Keratinocyte (primary cell): Measurements from ENCODE around the gene TENT4A. TPM values are rescaled to one million over a fixed set of nuclear protein-coding genes. Genes with fewer than 3 reads are reported as not detected.

Experiments
- DNase-seq: peaks from one replicate; pipeline ENCODE4 v3.0.0-alpha.2; 2011; ENCODE audit warnings: low read depth, missing footprints, low spot score
- FAIRE-seq: peaks from 2 replicates; lab custom pipeline; 2011; peaks lifted over from hg19 to GRCh38; lab: Jason Lieb, UNC
- H2AFZ ChIP-seq: 2 replicates; pipeline ENCODE4 v1.6.0; 2012; ENCODE audit warnings: low read length, control low read depth, inconsistent platforms; ENCODE audit not compliant: control insufficient read depth
- H3K27ac ChIP-seq: 2 replicates; pipeline ENCODE4 v1.5.1; 2011; ENCODE audit warnings: low read length; ENCODE audit not compliant: control insufficient read depth, insufficient read depth
- H3K27me3 ChIP-seq: 3 replicates; pipeline ENCODE4 v1.6.0; 2011; ENCODE audit warnings: low read length; ENCODE audit not compliant: control insufficient read depth, insufficient read depth; ENCODE audit errors: extremely low read depth
- H3K36me3 ChIP-seq, 2 experiments: 2 replicates in 1 of 2; 3 replicates in 1 of 2; pipeline ENCODE4 v1.5.1; 2011; ENCODE audit warnings: low read length in 2 of 2, mild to moderate bottlenecking in 1 of 2; ENCODE audit not compliant: control insufficient read depth in 2 of 2, insufficient read depth in 2 of 2; ENCODE audit errors: extremely low read depth in 1 of 2
- H3K4me1 ChIP-seq: 3 replicates; pipeline ENCODE4 v1.5.1; 2011; ENCODE audit warnings: low read length; ENCODE audit not compliant: control insufficient read depth, insufficient read depth; ENCODE audit errors: extremely low read depth
- H3K4me2 ChIP-seq: 3 replicates; pipeline ENCODE4 v1.6.0; 2011; ENCODE audit warnings: low read depth, low read length; ENCODE audit not compliant: control insufficient read depth, insufficient read depth; ENCODE audit errors: extremely low read depth
- H3K4me3 ChIP-seq, 3 experiments: fragments of 200-600 bp in 1 of 3; sonication (generic) in 1 of 3; 2 replicates in 2 of 3; 3 replicates in 1 of 3; pipeline ENCODE4 v1.5.1; 2011 to 2016; ENCODE audit warnings: low read length in 3 of 3, mild to moderate bottlenecking in 3 of 3, control low read depth in 2 of 3, inconsistent platforms in 1 of 3, low read depth in 1 of 3, mixed read lengths in 1 of 3, mixed run types in 1 of 3, moderate library complexity in 1 of 3; ENCODE audit not compliant: control insufficient read depth in 2 of 3, insufficient read depth in 2 of 3; ENCODE audit errors: extremely low read depth in 1 of 3
- H3K79me2 ChIP-seq: 2 replicates; pipeline ENCODE4 v1.6.0; 2012; ENCODE audit warnings: low read length; ENCODE audit not compliant: control insufficient read depth, insufficient read depth
- H3K9ac ChIP-seq: 3 replicates; pipeline ENCODE4 v1.6.0; 2011; ENCODE audit warnings: low read length; ENCODE audit not compliant: control insufficient read depth, insufficient read depth; ENCODE audit errors: extremely low read depth
- H3K9me1 ChIP-seq: 3 replicates; pipeline ENCODE4 v1.6.0; 2011; ENCODE audit warnings: low read length; ENCODE audit not compliant: control insufficient read depth, insufficient read depth; ENCODE audit errors: extremely low read depth
- H3K9me3 ChIP-seq: 2 replicates; pipeline ENCODE4 v1.5.1; 2012; ENCODE audit warnings: low read depth, low read length; ENCODE audit not compliant: control insufficient read depth
- H4K20me1 ChIP-seq: 3 replicates; pipeline ENCODE4 v1.6.0; 2011; ENCODE audit warnings: low read length; ENCODE audit not compliant: control insufficient read depth, insufficient read depth; ENCODE audit errors: extremely low read depth
- CTCF ChIP-seq, 3 experiments: IDR thresholded peaks in 1 of 3; conservative IDR thresholded peaks in 1 of 3; optimal IDR thresholded peaks in 1 of 3; 2 replicates in 2 of 3; 3 replicates in 1 of 3; pipeline versions ENCODE3 to v1.5.1; 2011; ENCODE audit warnings: low read length in 3 of 3, mild to moderate bottlenecking in 3 of 3, moderate library complexity in 2 of 3, control low read depth in 1 of 3, inconsistent platforms in 1 of 3; ENCODE audit not compliant: insufficient read depth in 2 of 3; ENCODE audit errors: extremely low read depth in 1 of 3
- EZH2 ChIP-seq: IDR thresholded peaks from one replicate; pipeline ENCODE4 v1.6.1; 2012; ENCODE audit warnings: inconsistent platforms, mild to moderate bottlenecking, low read length, moderate library complexity
- dilution Hi-C: fragments of 300-500 bp; cut with MboI; formaldehyde crosslinking; loops from one replicate; pipeline ENCODE4 v1.7.0; 2020; ENCODE audit warnings: low sequenced_read_pairs; ENCODE audit not compliant: extremely low pct_ligation_motif_present
- polyA plus RNA-seq, 5 experiments: library from polyadenylated mRNA; depleted of rRNA in 3 of 5; stranded (reverse) in 3 of 5; stranded (forward) in 1 of 5; unstranded in 1 of 5; fragments of >200 nt; gene quantifications; 1 replicate in 1 of 5; 2 replicates in 3 of 5; 3 replicates in 1 of 5; pipeline versions ENCODE4 v1.2.1 to v1.2.3, GENCODE V29; 2011 to 2012; ENCODE audit warnings: missing spikeins in 2 of 5, low read depth in 1 of 5, low replicate concordance in 1 of 5

TENT4A gene
- polyA plus RNA-seq, 1 donor (not counting 4 experiments of a cell fraction or from before 2014, with no cell fraction given): 5.9 TPM

- Histone ChIP-seq H3K4me1 (peaks cover 14% of the 10 kb centered on the region), H4K20me1 (peaks cover 1% of the 10 kb centered on the region), H3K79me2 (peaks cover 17% of the 10 kb centered on the region), H3K9me1 (no peaks in the 10 kb centered on the region), H3K9ac (no peak overlapping the region), H3K36me3 (no peaks in the 10 kb centered on the region), H3K27me3 (no peaks in the 10 kb centered on the region), H2AFZ (no peak overlapping the region), H3K4me3 (no peak overlapping the region), H3K27ac (no peak overlapping the region), H3K4me2 (no peak overlapping the region), H3K9me3 (no peaks in the 10 kb centered on the region)
- no peak for TF ChIP-seq EZH2
- no peak for TF ChIP-seq CTCF (optimal IDR thresholded peaks at IDR 0.05 in 1 of 3, IDR thresholded peaks at IDR 0.05 in 1 of 3, conservative IDR thresholded peaks at IDR 0.05 in 1 of 3; ENCODE audit: extremely low read depth in 1 of 3, insufficient read depth in 2 of 3, low read length in 3 of 3)
- FAIRE-seq (no peak), DNase-seq (no peak)
- dilution Hi-C loops: no loop called here
These were observed 2.5 kb upstream of the TENT4A start for GRCh38 chr5:6710551-6711318.

GRCh38 chr5:6711409-6712141, 1.7 kb upstream of the TENT4A start:
- peak overlapping the region; percentile 63 to 82 (median 79) for H3K4me3 ChIP-seq
- DNase-seq (no peak), FAIRE-seq (no peak)
- H3K79me2 ChIP-seq: peaks cover 25% of the 10 kb centered on the region
- H2AFZ ChIP-seq: peak overlapping the region; percentile 90
- TF ChIP-seq EZH2: no peak
- TF ChIP-seq CTCF (optimal IDR thresholded peaks at IDR 0.05 in 1 of 3, IDR thresholded peaks at IDR 0.05 in 1 of 3, conservative IDR thresholded peaks at IDR 0.05 in 1 of 3; ENCODE audit: extremely low read depth in 1 of 3, insufficient read depth in 2 of 3, low read length in 3 of 3): peak in 1 of 3 experiments; percentile 9
- peak overlapping the region; percentile 93 for H3K4me2 ChIP-seq
- peak overlapping the region; percentile 89 for H3K9ac ChIP-seq
- H3K36me3 ChIP-seq: peaks cover 0 to 6% of the 10 kb centered on the region in 2 experiments
- H3K9me3 ChIP-seq: no peaks in the 10 kb centered on the region
- H3K27me3 ChIP-seq: no peaks in the 10 kb centered on the region
- H3K9me1 ChIP-seq: peaks cover 3% of the 10 kb centered on the region
- peaks cover 13% of the 10 kb centered on the region for H3K4me1 ChIP-seq
- dilution Hi-C loops: no loop called here
- H4K20me1 ChIP-seq: peaks cover 10% of the 10 kb centered on the region
- peak overlapping the region; percentile 85 for H3K27ac ChIP-seq
